ENCODE data around the gene SGCD. TPM values are rescaled to one million over a fixed set of nuclear protein-coding genes. Genes with fewer than 3 reads are reported as not detected.
"Not testable (repeated sequence)": the region's sequence is repeated elsewhere in the genome, so short reads cannot be mapped to it uniquely, and the experiment has no call there.

SGCD gene
- total RNA-seq, 2 experiments from 2014 or later: not detected

GRCh38 chr5:156595132-156595787 lies 268.3 kb downstream of the SGCD start:
- H3K9me3 Mint-ChIP-seq: no peaks in the 10 kb centered on the region
- no peaks in the 10 kb centered on the region for H3K36me3 Mint-ChIP-seq
- peaks cover 22% of the 10 kb centered on the region for H3K27me3 Mint-ChIP-seq
- no peak overlapping the region for H3K27ac Mint-ChIP-seq
- no peak for DNase-seq
- H3K4me3 Mint-ChIP-seq: no peak overlapping the region
- no peaks in the 10 kb centered on the region for H3K4me1 Mint-ChIP-seq

GRCh38 chr5:156597276-156597675 lies 270.3 kb downstream of the SGCD start:
- Mint-ChIP-seq H3K27ac (no peak overlapping the region), H3K9me3 (peaks cover 12% of the 10 kb centered on the region), H3K36me3 (peaks cover 2% of the 10 kb centered on the region), H3K4me3 (no peak overlapping the region), H3K4me1 (no peaks in the 10 kb centered on the region), H3K27me3 (peaks cover 10% of the 10 kb centered on the region)
- no peak for DNase-seq

DNA sequence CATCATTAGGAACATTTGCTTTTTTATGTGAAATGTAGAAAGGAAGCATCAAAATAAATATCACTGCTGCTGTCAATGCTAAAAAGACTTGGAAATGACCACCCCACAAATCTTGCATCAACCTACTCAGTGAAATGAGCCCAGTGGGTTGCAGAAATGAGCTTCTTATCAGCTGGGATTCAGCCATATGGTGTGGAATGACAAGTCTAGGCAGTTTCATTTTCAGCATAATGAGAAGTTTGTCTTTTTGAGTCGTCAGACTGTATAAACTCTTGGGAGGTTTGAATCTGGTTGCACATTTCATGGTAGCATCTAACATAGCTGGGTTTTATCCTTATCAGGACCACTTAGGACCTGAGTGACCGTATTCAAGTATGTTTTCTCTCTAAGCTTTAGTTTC lies 272.0 kb downstream of the SGCD start:
- Mint-ChIP-seq H3K36me3 (peaks cover 2% of the 10 kb centered on the region), H3K27ac (no peak overlapping the region), H3K27me3 (no peaks in the 10 kb centered on the region), H3K9me3 (peaks cover 21% of the 10 kb centered on the region), H3K4me3 (no peak overlapping the region), H3K4me1 (no peaks in the 10 kb centered on the region)
- DNase-seq: no peak

- H3K27me3 Mint-ChIP-seq, H3K27ac Mint-ChIP-seq, H3K4me1 Mint-ChIP-seq, H3K4me3 Mint-ChIP-seq, DNase-seq, H3K36me3 Mint-ChIP-seq: not testable (repeated sequence)
- H3K9me3 Mint-ChIP-seq: peaks cover 25% of the 10 kb centered on the region
Measured at GRCh38 chr5:156610582-156610981, 283.6 kb downstream of the SGCD start.

DNA sequence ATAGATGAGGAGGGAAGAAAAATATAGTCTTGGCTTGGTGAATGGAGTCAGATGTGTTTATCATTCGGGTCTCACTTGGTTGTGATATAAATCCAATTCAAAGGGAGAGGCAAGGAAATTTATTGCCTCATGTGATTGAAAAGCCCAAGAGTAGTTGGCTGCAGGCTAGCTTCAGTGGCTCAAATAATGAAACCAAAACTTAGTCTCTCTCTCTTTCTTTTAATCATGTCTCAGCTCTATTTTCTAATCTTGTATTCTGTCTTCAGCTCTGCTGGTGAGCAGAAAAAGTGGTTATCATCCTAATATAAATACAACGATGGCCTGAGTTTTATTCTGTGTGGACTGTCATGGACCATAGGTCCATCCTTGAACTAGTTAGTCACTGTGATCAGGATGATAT lies 288.9 kb downstream of the SGCD start:
- H3K27ac Mint-ChIP-seq: no peak overlapping the region
- no peak overlapping the region for H3K4me3 Mint-ChIP-seq
- H3K9me3 Mint-ChIP-seq: peaks cover 14% of the 10 kb centered on the region
- H3K27me3 Mint-ChIP-seq: peaks cover 7% of the 10 kb centered on the region
- no peaks in the 10 kb centered on the region for H3K4me1 Mint-ChIP-seq
- H3K36me3 Mint-ChIP-seq: peaks cover 3% of the 10 kb centered on the region
- no peak for DNase-seq

GRCh38 chr5:156617426-156617825 lies 290.5 kb downstream of the SGCD start:
- Mint-ChIP-seq H3K27me3 (peaks cover 13% of the 10 kb centered on the region), H3K36me3 (no peaks in the 10 kb centered on the region)

GRCh38 chr5:156618601-156619000 lies 291.6 kb downstream of the SGCD start:
- Mint-ChIP-seq H3K27me3 (peaks cover 13% of the 10 kb centered on the region), H3K36me3 (no peaks in the 10 kb centered on the region), H3K4me1 (no peaks in the 10 kb centered on the region), H3K4me3 (no peak overlapping the region), H3K9me3 (no peaks in the 10 kb centered on the region), H3K27ac (no peak overlapping the region)
- no peak for DNase-seq

More at GRCh38 chr5:156617426-156617825, 290.5 kb downstream of the SGCD start:
- Mint-ChIP-seq H3K4me1 (no peaks in the 10 kb centered on the region), H3K9me3 (no peaks in the 10 kb centered on the region), H3K27ac (no peak overlapping the region), H3K4me3 (no peak overlapping the region)
- DNase-seq: no peak

GRCh38 chr5:156621719-156622118 lies 294.8 kb downstream of the SGCD start:
- H3K36me3 Mint-ChIP-seq: no peaks in the 10 kb centered on the region
- H3K27ac Mint-ChIP-seq: no peak overlapping the region
- DNase-seq: no peak
- H3K9me3 Mint-ChIP-seq: no peaks in the 10 kb centered on the region
- no peaks in the 10 kb centered on the region for H3K4me1 Mint-ChIP-seq
- no peak overlapping the region for H3K4me3 Mint-ChIP-seq
- H3K27me3 Mint-ChIP-seq: peaks cover 9% of the 10 kb centered on the region

GRCh38 chr5:156623381-156624040 lies 296.5 kb downstream of the SGCD start:
- no peaks in the 10 kb centered on the region for H3K9me3 Mint-ChIP-seq
- DNase-seq: no peak
- no peaks in the 10 kb centered on the region for H3K36me3 Mint-ChIP-seq
- no peak overlapping the region for H3K27ac Mint-ChIP-seq
- H3K4me3 Mint-ChIP-seq: no peak overlapping the region
- H3K4me1 Mint-ChIP-seq: peaks cover 2% of the 10 kb centered on the region
- peaks cover 9% of the 10 kb centered on the region for H3K27me3 Mint-ChIP-seq

GRCh38 chr5:156624686-156625085 lies 297.7 kb downstream of the SGCD start:
- DNase-seq: no peak
- peaks cover 9% of the 10 kb centered on the region for H3K27me3 Mint-ChIP-seq
- H3K4me3 Mint-ChIP-seq: no peak overlapping the region
- H3K27ac Mint-ChIP-seq: no peak overlapping the region
- H3K4me1 Mint-ChIP-seq: peaks cover 4% of the 10 kb centered on the region
- no peaks in the 10 kb centered on the region for H3K9me3 Mint-ChIP-seq
- H3K36me3 Mint-ChIP-seq: no peaks in the 10 kb centered on the region

- Mint-ChIP-seq H3K27me3 (peaks cover 3% of the 10 kb centered on the region), H3K27ac (no peak overlapping the region), H3K36me3 (no peaks in the 10 kb centered on the region), H3K4me1 (peaks cover 4% of the 10 kb centered on the region), H3K4me3 (no peak overlapping the region), H3K9me3 (no peaks in the 10 kb centered on the region)
- no peak for DNase-seq
Measured at GRCh38 chr5:156628421-156628820, 301.5 kb downstream of the SGCD start.

GRCh38 chr5:156631005-156631404 lies 304.0 kb downstream of the SGCD start:
- Mint-ChIP-seq H3K36me3 (no peaks in the 10 kb centered on the region), H3K27ac (no peak overlapping the region), H3K4me3 (no peak overlapping the region), H3K27me3 (peaks cover 3% of the 10 kb centered on the region), H3K9me3 (no peaks in the 10 kb centered on the region), H3K4me1 (peaks cover 4% of the 10 kb centered on the region)
- no peak for DNase-seq

GRCh38 chr5:156634301-156634700 lies 307.3 kb downstream of the SGCD start:
- no peak for DNase-seq
- Mint-ChIP-seq H3K36me3 (no peaks in the 10 kb centered on the region), H3K9me3 (no peaks in the 10 kb centered on the region), H3K4me3 (no peak overlapping the region), H3K27me3 (peaks cover 3% of the 10 kb centered on the region), H3K27ac (no peak overlapping the region), H3K4me1 (peaks cover under 1% of the 10 kb centered on the region)

- DNase-seq: no peak
- Mint-ChIP-seq H3K4me3 (no peak overlapping the region), H3K36me3 (no peaks in the 10 kb centered on the region), H3K27ac (no peak overlapping the region), H3K4me1 (no peaks in the 10 kb centered on the region), H3K9me3 (no peaks in the 10 kb centered on the region), H3K27me3 (peaks cover 5% of the 10 kb centered on the region)
Measured at GRCh38 chr5:156640691-156641241, 313.8 kb downstream of the SGCD start.

GRCh38 chr5:156641686-156642085 lies 314.7 kb downstream of the SGCD start:
- no peak overlapping the region for H3K27ac Mint-ChIP-seq
- H3K27me3 Mint-ChIP-seq: peaks cover 12% of the 10 kb centered on the region
- no peak overlapping the region for H3K4me3 Mint-ChIP-seq
- H3K9me3 Mint-ChIP-seq: no peaks in the 10 kb centered on the region
- no peaks in the 10 kb centered on the region for H3K36me3 Mint-ChIP-seq
- no peaks in the 10 kb centered on the region for H3K4me1 Mint-ChIP-seq
- DNase-seq: no peak

DNA sequence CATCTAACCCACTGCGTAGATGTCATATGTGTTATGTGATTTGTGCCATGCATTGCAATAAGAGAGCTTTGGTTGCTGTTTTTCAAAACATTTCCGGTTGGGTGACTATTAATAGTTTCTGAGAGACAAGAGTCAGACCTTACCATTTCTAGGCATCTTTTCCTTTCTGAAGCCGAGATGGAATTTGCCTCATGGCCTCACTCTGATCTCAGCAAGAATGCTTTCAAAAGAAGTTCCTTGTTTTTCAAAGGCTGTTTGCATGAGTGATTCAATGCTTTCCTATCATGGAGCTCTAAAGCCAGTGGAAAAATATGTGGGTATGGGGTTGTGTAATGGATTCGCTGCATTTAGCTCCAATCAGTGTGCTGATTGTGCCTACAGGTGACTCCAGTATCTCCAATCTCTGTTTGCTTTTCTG lies 320.1 kb downstream of the SGCD start:
- Mint-ChIP-seq H3K27me3 (peaks cover 12% of the 10 kb centered on the region), H3K4me3 (no peak overlapping the region), H3K9me3 (no peaks in the 10 kb centered on the region), H3K4me1 (no peaks in the 10 kb centered on the region), H3K36me3 (no peaks in the 10 kb centered on the region), H3K27ac (no peak overlapping the region)
- no peak for DNase-seq

Measured in activated naive CD8-positive, alpha-beta T cell treated with anti-CD3 and anti-CD28 coated beads for 36 hours (primary cell).